GM23338 (cell line): Measurements from ENCODE around the gene TEKTIP1. TPM values are rescaled to one million over a fixed set of nuclear protein-coding genes. Genes with fewer than 3 reads are reported as not detected.

Source experiments
- ATAC-seq: fragments of 200-7000 bp; cut with Tn5 transposase; 3 replicates; pipeline ENCODE4 v1.9.1; 2020
- DNase-seq: peaks from one replicate; pipeline ENCODE4 v3.0.0-alpha.2; 2015; ENCODE audit warnings: low spot score
- H2AFZ ChIP-seq: fragments of 200-600 bp; sonication (generic); 2 replicates; pipeline ENCODE4 v1.8.0; 2016; ENCODE audit warnings: antibody characterized with exemption, mild to moderate bottlenecking, moderate library complexity
- H3F3A ChIP-seq: fragments of 200-600 bp; sonication (generic); replicated peaks from 2 replicates; pipeline ENCODE4 v1.8.0; 2017; ENCODE audit warnings: antibody characterized with exemption, mixed run types, low read depth
- H3K27ac ChIP-seq: fragments of 200-600 bp; sonication (generic); 2 replicates; pipeline ENCODE4 v1.6.1; 2016; ENCODE audit warnings: low read depth
- H3K27me3 ChIP-seq: fragments of 200-600 bp; sonication (generic); 2 replicates; pipeline ENCODE4 v1.8.0; 2016; ENCODE audit warnings: mild to moderate bottlenecking, mixed run types, moderate library complexity; ENCODE audit not compliant: insufficient read depth
- H3K36me3 ChIP-seq: fragments of 200-600 bp; sonication (generic); 2 replicates; pipeline ENCODE4 v1.8.0; 2016; ENCODE audit warnings: mild to moderate bottlenecking; ENCODE audit not compliant: insufficient read depth
- H3K4me1 ChIP-seq: fragments of 200-600 bp; sonication (generic); 2 replicates; pipeline ENCODE4 v1.8.0; 2016; ENCODE audit warnings: mild to moderate bottlenecking, moderate library complexity; ENCODE audit not compliant: insufficient read depth
- H3K4me2 ChIP-seq: fragments of 200-600 bp; sonication (generic); 2 replicates; pipeline ENCODE4 v1.7.1; 2017; ENCODE audit warnings: mixed run types
- H3K4me3 ChIP-seq: fragments of 200-600 bp; sonication (generic); 2 replicates; pipeline ENCODE4 v1.6.1; 2016; ENCODE audit warnings: mixed run types
- H3K79me2 ChIP-seq: fragments of 200-600 bp; sonication (generic); replicated peaks from 2 replicates; pipeline ENCODE4 v1.8.0; 2017; ENCODE audit warnings: mild to moderate bottlenecking; ENCODE audit not compliant: insufficient read depth
- H3K9me2 ChIP-seq: fragments of 200-600 bp; sonication (generic); 2 replicates; pipeline ENCODE4 v1.8.0; 2017; ENCODE audit not compliant: insufficient read depth
- H4K20me1 ChIP-seq: fragments of 200-600 bp; sonication (generic); replicated peaks from 2 replicates; pipeline ENCODE4 v1.8.0; 2017; ENCODE audit warnings: mild to moderate bottlenecking; ENCODE audit not compliant: insufficient read depth
- H3K27ac Mint-ChIP-seq: 2 replicates; pipeline ENCODE4 v1.8.0; 2020; ENCODE audit warnings: inconsistent platforms, mild to moderate bottlenecking, moderate library complexity, mixed read lengths
- H3K27me3 Mint-ChIP-seq: 3 replicates; pipeline ENCODE4 v1.8.0; 2022; ENCODE audit warnings: low read depth, mild to moderate bottlenecking, moderate library complexity, mixed read lengths, inconsistent platforms; ENCODE audit not compliant: insufficient read depth, poor library complexity
- H3K36me3 Mint-ChIP-seq: 3 replicates; pipeline ENCODE4 v1.8.0; 2021; ENCODE audit warnings: low read depth, mild to moderate bottlenecking, inconsistent platforms, moderate library complexity, mixed read lengths
- H3K4me1 Mint-ChIP-seq: 3 replicates; pipeline ENCODE4 v1.8.0; 2020; ENCODE audit warnings: mild to moderate bottlenecking, inconsistent platforms, mixed read lengths
- H3K4me3 Mint-ChIP-seq: 3 replicates; pipeline ENCODE4 v1.8.0; 2021; ENCODE audit warnings: moderate library complexity, mild to moderate bottlenecking, inconsistent platforms, mixed read lengths
- H3K9me3 Mint-ChIP-seq: 3 replicates; pipeline ENCODE4 v1.8.0; 2020; ENCODE audit warnings: moderate library complexity, mild to moderate bottlenecking, inconsistent platforms, mixed read lengths
- CREB1 ChIP-seq: fragments of 250-450 bp; sonication (Bioruptor Pico); IDR thresholded peaks from 2 replicates; pipeline ENCODE4 v1.5.0; 2020; ENCODE audit warnings: low read depth, mild to moderate bottlenecking, moderate library complexity
- CTCF ChIP-seq, 2 experiments: fragments of 200-600 bp in 1 of 2; sonication (generic) in 1 of 2; conservative IDR thresholded peaks; 2 replicates each; pipeline versions ENCODE4 v1.5.1 to v1.6.1; 2016 to 2017; ENCODE audit warnings: antibody characterized with exemption in 2 of 2, low read depth in 2 of 2, mild to moderate bottlenecking in 2 of 2, moderate library complexity in 1 of 2
- ETS1 ChIP-seq: IDR thresholded peaks from 2 replicates; pipeline ENCODE4 v1.6.1; 2016; ENCODE audit warnings: antibody characterized with exemption
- EZH2phosphoT487 ChIP-seq: fragments of 200-600 bp; sonication (generic); IDR thresholded peaks from one replicate; pipeline ENCODE4 v1.8.1; 2018; ENCODE audit warnings: antibody characterized with exemption; ENCODE audit not compliant: unreplicated experiment
- POLR2AphosphoS5 ChIP-seq: IDR thresholded peaks from 2 replicates; pipeline ENCODE4 v1.6.1; 2016; ENCODE audit warnings: antibody characterized with exemption, low read depth
- STAT1 ChIP-seq: IDR thresholded peaks from one replicate; pipeline ENCODE4 v1.6.1; 2016; ENCODE audit warnings: antibody characterized with exemption; ENCODE audit not compliant: unreplicated experiment
- ZNF462 ChIP-seq: fragments of 250-450 bp; sonication (Bioruptor Pico); IDR thresholded peaks from 2 replicates; pipeline ENCODE4 v1.5.0; 2020; ENCODE audit warnings: mild to moderate bottlenecking, moderate library complexity
- polyA plus RNA-seq: library from polyadenylated mRNA; unstranded; fragments of >200 nt; fragmentation: Nextera tagmentation; extraction: Ambion mirVana; gene quantifications from 2 replicates; pipeline ENCODE4 v1.2.1, GENCODE V29; 2016
- total RNA-seq: library from RNA; depleted of rRNA; stranded (reverse); fragments of >200 nt; shearing (Covaris generic); gene quantifications from 2 replicates; pipeline ENCODE4 v1.2.3, GENCODE V29; 2014

The TEKTIP1 gene
- total and polyA plus RNA-seq, 2 experiments from 2014 or later: not detected

- Mint-ChIP-seq H3K36me3 (peaks cover 7% of the 10 kb centered on the region), H3K9me3 (no peaks in the 10 kb centered on the region), H3K4me3 (no peak overlapping the region), H3K27me3 (peaks cover 14% of the 10 kb centered on the region), H3K4me1 (no peaks in the 10 kb centered on the region; the same call in 2 of the 3 replicates), H3K27ac (no peak overlapping the region)
- no peaks in the 10 kb centered on the region for H3K36me3 ChIP-seq
- H3K79me2 ChIP-seq: no peaks in the 10 kb centered on the region
- no peak overlapping the region for H3K27ac ChIP-seq
- no peak overlapping the region for H2AFZ ChIP-seq
- DNase-seq (no peak), ATAC-seq (peak; percentile 18)
- peaks cover 7% of the 10 kb centered on the region for H4K20me1 ChIP-seq
- no peaks in the 10 kb centered on the region for H3K9me2 ChIP-seq
- no peak for TF ChIP-seq ETS1
- no peak for TF ChIP-seq ZNF462 (CRISPR knock-in tag)
- no peak for TF ChIP-seq STAT1
- no peak for TF ChIP-seq EZH2phosphoT487
- no peak for TF ChIP-seq POLR2AphosphoS5
- peak; percentile 54 to 55 for TF ChIP-seq CTCF (conservative IDR thresholded peaks at IDR 0.05; ENCODE audit: low read depth in 2 of 2)
- no peak for TF ChIP-seq CREB1
- no peak overlapping the region for H3K4me3 ChIP-seq
- no peak overlapping the region for H3K4me2 ChIP-seq
- peaks cover 6% of the 10 kb centered on the region; the same call in 1 of the 2 replicates for H3F3A ChIP-seq
- H3K27me3 ChIP-seq: no peaks in the 10 kb centered on the region
- no peaks in the 10 kb centered on the region for H3K4me1 ChIP-seq
Measured at GRCh38 chr19:3547301-3547731, 8.3 kb downstream of the TEKTIP1 start.
